ENCODE measurements around the gene CBR1. TPM values are rescaled to one million over a fixed set of nuclear protein-coding genes. Genes with fewer than 3 reads are reported as not detected.

The CBR1 gene
- total and polyA plus RNA-seq, 12 donors = 38.3 to 602 (median 107) TPM

- Histone ChIP-seq H3K9me3 (replicated peaks in 1 of 3) (no peaks in the 10 kb centered on the region), H3K27me3 (no peaks in the 10 kb centered on the region), H3K27ac (peak overlapping the region; percentile 55 to 87 (median 71)), H3K36me3 (replicated peaks in 1 of 2) (no peaks in the 10 kb centered on the region), H3K4me1 (replicated peaks in 1 of 2) (peaks cover 4 to 13% of the 10 kb centered on the region in 2 donors), H3K4me3 (no peak overlapping the region)
- intact Hi-C loops (cut with DNase I) = loop anchor here in 1 of 2 donors (10.0 kb wide), 1 partner anchor 188 kb away; no protein-coding TSS in a partner anchor
- TF ChIP-seq POLR2A (IDR thresholded peaks at IDR 0.05) = no peak
- TF ChIP-seq CTCF (IDR thresholded peaks at IDR 0.05) = no peak
- DNase-seq = peak in 6 of 7 donors; percentile 22 to 64 (median 47)
- 33 to 39% (median 37%) methylated on average over 3 of the region's 3 CpGs for WGBS, 4 donors
Observed at GRCh38 chr21:36023092-36023480, 46.7 kb upstream of the CBR1 start.

- Histone ChIP-seq H3K36me3 (replicated peaks in 1 of 2) (no peaks in the 10 kb centered on the region), H3K27ac (peak overlapping the region in 1 of 5 donors; percentile 87), H3K4me3 (no peak overlapping the region), H3K9me3 (replicated peaks in 1 of 3) (no peaks in the 10 kb centered on the region), H3K4me1 (replicated peaks in 1 of 2) (peaks cover 4 to 13% of the 10 kb centered on the region in 2 donors), H3K27me3 (no peaks in the 10 kb centered on the region)
- intact Hi-C loops (cut with DNase I) = loop anchor here in 1 of 2 donors (5.0 to 10.0 kb wide), 2 partner anchors 190 to 1282 kb away; no protein-coding TSS in a partner anchor
- WGBS, 4 donors = 93 to 100% (median 95%) methylated on average over 8 of the region's 8 CpGs
- TF ChIP-seq POLR2A (IDR thresholded peaks at IDR 0.05) (no peak), CTCF (IDR thresholded peaks at IDR 0.05) (no peak)
- no peak for DNase-seq
Observed at GRCh38 chr21:36024782-36025181, 45.0 kb upstream of the CBR1 start.

- H3K27me3 ChIP-seq = no peaks in the 10 kb centered on the region
- DNase-seq = peak in 2 of 7 donors; percentile 8 to 29
- H3K27ac ChIP-seq = no peak overlapping the region
- no peak overlapping the region for H3K4me3 ChIP-seq
- H3K4me1 ChIP-seq (replicated peaks in 1 of 2) = peaks cover 4 to 12% of the 10 kb centered on the region in 2 donors
- 82 to 87% (median 85%) methylated on average over 5 of the region's 5 CpGs for WGBS, 4 donors
- intact Hi-C loops (cut with DNase I) = loop anchor here in 1 of 2 donors (5.0 to 10.0 kb wide), 2 partner anchors 193 to 1285 kb away; no protein-coding TSS in a partner anchor
- no peaks in the 10 kb centered on the region for H3K36me3 ChIP-seq (replicated peaks in 1 of 2)
- H3K9me3 ChIP-seq (replicated peaks in 1 of 3) = no peaks in the 10 kb centered on the region
- no peak for TF ChIP-seq POLR2A (IDR thresholded peaks at IDR 0.05)
- no peak for TF ChIP-seq CTCF (IDR thresholded peaks at IDR 0.05)
Observed at GRCh38 chr21:36027347-36027746, 42.5 kb upstream of the CBR1 start.

- DNase-seq = peak; percentile 70 to 92 (median 81)
- Histone ChIP-seq H3K4me3 (no peak overlapping the region), H3K36me3 (replicated peaks in 1 of 2) (no peaks in the 10 kb centered on the region), H3K27ac (no peak overlapping the region), H3K4me1 (replicated peaks in 1 of 2) (peaks cover 2% of the 10 kb centered on the region in 2 donors), H3K9me3 (replicated peaks in 1 of 3) (no peaks in the 10 kb centered on the region), H3K27me3 (no peaks in the 10 kb centered on the region)
- TF ChIP-seq POLR2A (IDR thresholded peaks at IDR 0.05) (no peak), CTCF (IDR thresholded peaks at IDR 0.05) (peak; percentile 84 to 93 (median 90))
- WGBS, 4 donors = 23 to 28% (median 23%) methylated on average over 23 to 25 of the region's 25 CpGs
- intact Hi-C loops (cut with DNase I) = loop anchor here in 1 of 2 donors (5.0 to 10.0 kb wide), 2 partner anchors 194 to 1286 kb away; no protein-coding TSS in a partner anchor
Observed at GRCh38 chr21:36028127-36029069, 41.4 kb upstream of the CBR1 start.

All from adrenal gland (tissue), 12 donors.